HepG2 (cell line): ENCODE results near the gene CGB3. TPM values are rescaled to one million over a fixed set of nuclear protein-coding genes. Genes with fewer than 3 reads are reported as not detected.

Experiments
- HNRNPL ChIP-seq: fragments of 200-400 bp; formaldehyde crosslinking; IDR thresholded peaks from 2 replicates; pipeline ENCODE4 v1.6.1; 2017; ENCODE audit warnings: mild to moderate bottlenecking, low read depth, low read length
- NFAT5 ChIP-seq: sonication (generic); formaldehyde crosslinking; IDR thresholded peaks from 2 replicates; pipeline ENCODE4 v1.4.0; 2020; ENCODE audit warnings: missing genetic modification reagents
- PAXIP1 ChIP-seq: sonication (generic); formaldehyde crosslinking; conservative IDR thresholded peaks from 2 replicates; pipeline ENCODE4 v1.4.0; 2020; ENCODE audit warnings: mild to moderate bottlenecking, missing genetic modification reagents, moderate library complexity
- TOPORS ChIP-seq: sonication (generic); formaldehyde crosslinking; IDR thresholded peaks from 2 replicates; pipeline ENCODE4 v1.8.0; 2023; ENCODE audit warnings: mild to moderate bottlenecking, missing genetic modification reagents
- ZNF781 ChIP-seq: sonication (generic); formaldehyde crosslinking; IDR thresholded peaks from 2 replicates; pipeline ENCODE4 v1.5.1; 2020; ENCODE audit warnings: borderline replicate concordance, mild to moderate bottlenecking, missing genetic modification reagents; ENCODE audit errors: not compliant biosample characterization
- polyA plus RNA-seq, 8 experiments: library from polyadenylated mRNA; depleted of rRNA in 3 of 8; stranded (reverse) in 7 of 8; unstranded in 1 of 8; fragments of >200 nt; fragmentation: Illumina TruSeq in 4 of 8; extraction: Trizol in 4 of 8; gene quantifications; 2 replicates each; pipeline versions ENCODE4 v1.2.1 to v1.2.3, GENCODE V29; 2011 to 2016; ENCODE audit warnings: low read depth in 4 of 8, missing spikeins in 1 of 8, mixed read lengths in 1 of 8; ENCODE audit not compliant: insufficient read depth in 1 of 8
- total RNA-seq, 5 experiments: library from RNA; depleted of rRNA; stranded (reverse); fragments of >200 nt; fragmentation: Illumina TruSeq; extraction: Trizol; gene quantifications; 2 replicates each; pipeline ENCODE4 v1.2.3, GENCODE V29; 2016; ENCODE audit warnings: low read depth in 1 of 5
- TF ChIP-seq, protein P1 (sequence below): sonication (generic); formaldehyde crosslinking; IDR thresholded peaks from 2 replicates; pipeline ENCODE4 v1.4.0; 2020; ENCODE audit warnings: mild to moderate bottlenecking, missing genetic modification reagents
- TF ChIP-seq, protein P2 (sequence below): sonication (generic); formaldehyde crosslinking; IDR thresholded peaks from 2 replicates; pipeline ENCODE4 v1.4.0; 2020; ENCODE audit warnings: mild to moderate bottlenecking, missing genetic modification reagents
- TF ChIP-seq, protein P3 (sequence below): sonication (generic); formaldehyde crosslinking; IDR thresholded peaks from 2 replicates; pipeline ENCODE4 v1.4.0; 2020; ENCODE audit warnings: mild to moderate bottlenecking, low read depth, missing genetic modification reagents

The CGB3 gene
- total and polyA plus RNA-seq, 2 of the 13 experiments (the other 11 are each of a cell fraction or from before 2014, with no cell fraction given): not detected

GRCh38 chr19:48993175-48994034 is 30.7 kb downstream of the CGB3 start, which contains the start of the genes GYS1 and RUVBL2 (continued):
- TF ChIP-seq, protein P1, sequence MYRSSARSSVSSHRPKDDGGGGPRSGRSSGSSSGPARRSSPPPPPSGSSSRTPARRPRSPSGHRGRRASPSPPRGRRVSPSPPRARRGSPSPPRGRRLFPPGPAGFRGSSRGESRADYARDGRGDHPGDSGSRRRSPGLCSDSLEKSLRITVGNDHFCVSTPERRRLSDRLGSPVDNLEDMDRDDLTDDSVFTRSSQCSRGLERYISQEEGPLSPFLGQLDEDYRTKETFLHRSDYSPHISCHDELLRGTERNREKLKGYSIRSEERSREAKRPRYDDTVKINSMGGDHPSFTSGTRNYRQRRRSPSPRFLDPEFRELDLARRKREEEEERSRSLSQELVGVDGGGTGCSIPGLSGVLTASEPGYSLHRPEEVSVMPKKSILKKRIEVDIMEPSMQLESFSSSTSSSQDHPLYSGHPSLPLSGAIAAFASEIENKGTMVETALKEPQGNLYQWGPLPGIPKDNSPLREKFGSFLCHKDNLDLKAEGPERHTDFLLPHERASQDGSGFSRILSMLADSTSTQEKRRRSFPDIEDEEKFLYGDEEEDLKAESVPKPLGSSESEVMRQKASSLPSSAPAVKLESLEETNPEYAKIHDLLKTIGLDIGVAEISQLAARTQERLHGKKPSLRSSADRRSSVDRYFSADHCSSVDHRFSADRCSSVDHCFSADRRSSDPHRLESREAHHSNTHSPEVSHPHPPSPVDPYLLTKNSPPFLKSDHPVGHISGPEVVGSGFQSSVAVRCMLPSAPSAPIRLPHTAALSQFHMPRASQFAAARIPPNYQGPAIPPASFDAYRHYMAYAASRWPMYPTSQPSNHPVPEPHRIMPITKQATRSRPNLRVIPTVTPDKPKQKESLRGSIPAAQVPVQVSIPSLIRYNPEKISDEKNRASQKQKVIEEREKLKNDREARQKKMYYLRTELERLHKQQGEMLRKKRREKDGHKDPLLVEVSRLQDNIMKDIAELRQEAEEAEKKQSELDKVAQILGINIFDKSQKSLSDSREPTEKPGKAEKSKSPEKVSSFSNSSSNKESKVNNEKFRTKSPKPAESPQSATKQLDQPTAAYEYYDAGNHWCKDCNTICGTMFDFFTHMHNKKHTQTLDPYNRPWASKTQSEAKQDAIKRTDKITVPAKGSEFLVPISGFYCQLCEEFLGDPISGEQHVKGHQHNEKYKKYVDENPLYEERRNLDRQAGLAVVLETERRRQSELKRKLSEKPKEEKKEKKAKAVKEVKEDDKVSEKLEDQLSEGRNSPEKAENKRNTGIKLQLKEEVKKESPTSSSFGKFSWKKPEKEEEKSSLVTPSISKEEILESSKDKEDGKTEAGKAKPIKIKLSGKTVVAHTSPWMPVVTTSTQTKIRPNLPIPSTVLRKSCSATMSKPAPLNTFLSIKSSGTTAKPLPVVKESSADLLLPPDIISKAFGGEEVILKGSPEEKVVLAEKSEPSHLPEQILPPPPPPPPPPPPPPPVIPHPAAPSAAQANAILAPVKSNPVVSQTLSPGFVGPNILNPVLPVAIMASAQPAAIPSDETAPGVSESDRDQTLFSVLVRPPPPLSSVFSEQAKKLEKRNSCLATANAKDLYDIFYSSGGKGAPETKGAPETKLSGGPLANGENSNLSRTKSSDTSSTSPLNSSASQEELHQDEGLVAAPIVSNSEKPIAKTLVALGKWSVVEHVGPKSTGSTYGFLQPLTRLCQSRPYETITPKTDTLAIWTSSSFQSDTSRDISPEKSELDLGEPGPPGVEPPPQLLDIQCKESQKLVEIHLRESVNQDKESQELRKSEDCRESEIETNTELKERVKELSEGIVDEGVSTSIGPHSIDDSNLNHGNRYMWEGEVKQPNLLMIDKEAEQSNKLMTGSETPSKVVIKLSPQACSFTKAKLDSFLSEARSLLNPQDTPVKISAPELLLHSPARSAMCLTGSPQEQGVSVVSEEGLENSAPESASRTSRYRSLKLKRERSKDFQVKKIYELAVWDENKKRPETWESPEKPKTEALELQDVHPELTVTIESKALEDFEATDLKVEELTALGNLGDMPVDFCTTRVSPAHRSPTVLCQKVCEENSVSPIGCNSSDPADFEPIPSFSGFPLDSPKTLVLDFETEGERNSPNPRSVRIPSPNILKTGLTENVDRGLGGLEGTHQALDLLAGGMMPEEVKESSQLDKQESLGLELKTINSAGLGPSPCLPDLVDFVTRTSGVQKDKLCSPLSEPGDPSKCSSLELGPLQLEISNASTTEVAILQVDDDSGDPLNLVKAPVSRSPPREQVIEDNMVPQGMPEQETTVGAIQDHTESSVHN: no peak
- TF ChIP-seq, protein P2, sequence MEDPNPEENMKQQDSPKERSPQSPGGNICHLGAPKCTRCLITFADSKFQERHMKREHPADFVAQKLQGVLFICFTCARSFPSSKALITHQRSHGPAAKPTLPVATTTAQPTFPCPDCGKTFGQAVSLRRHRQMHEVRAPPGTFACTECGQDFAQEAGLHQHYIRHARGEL (CRISPR knock-in tag): no peak
- no peak for TF ChIP-seq NFAT5 (CRISPR knock-in tag)
- 0 out of 2 replicates have a peak, but pooled peaks have one; percentile 60 for TF ChIP-seq PAXIP1 (CRISPR knock-in tag)
- TF ChIP-seq TOPORS (CRISPR knock-in tag): no peak
- TF ChIP-seq HNRNPL: no peak
- peak; percentile 38 for TF ChIP-seq ZNF781 (CRISPR knock-in tag)
- TF ChIP-seq, protein P3, sequence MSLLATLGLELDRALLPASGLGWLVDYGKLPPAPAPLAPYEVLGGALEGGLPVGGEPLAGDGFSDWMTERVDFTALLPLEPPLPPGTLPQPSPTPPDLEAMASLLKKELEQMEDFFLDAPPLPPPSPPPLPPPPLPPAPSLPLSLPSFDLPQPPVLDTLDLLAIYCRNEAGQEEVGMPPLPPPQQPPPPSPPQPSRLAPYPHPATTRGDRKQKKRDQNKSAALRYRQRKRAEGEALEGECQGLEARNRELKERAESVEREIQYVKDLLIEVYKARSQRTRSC (CRISPR knock-in tag): 0 out of 2 replicates have a peak, but pooled peaks have one; percentile 9
